Neural cell (in vitro differentiated cells): Measurements from ENCODE around the gene SEMA7A. TPM values are rescaled to one million over a fixed set of nuclear protein-coding genes. Genes with fewer than 3 reads are reported as not detected.

Experiments used
- H2AFZ ChIP-seq: fragments of 200-600, 300-800 bp; sonication (generic), shearing (Covaris generic); 2 replicates; pipeline ENCODE4 v1.6.0; 2014; ENCODE audit warnings: low read depth, mild to moderate bottlenecking, antibody characterized with exemption, low read length, moderate library complexity
- H3F3A ChIP-seq: fragments of 200-600 bp; shearing (Covaris generic); 2 replicates; pipeline ENCODE4 v1.6.1; 2016; ENCODE audit warnings: mild to moderate bottlenecking, moderate library complexity, mixed read lengths, antibody characterized with exemption, low read length; ENCODE audit not compliant: insufficient read depth, poor library complexity, severe bottlenecking
- H3K27ac ChIP-seq: fragments of 200-600, 300-800 bp; sonication (generic), shearing (Covaris generic); 2 replicates; pipeline ENCODE4 v1.5.1; 2014; ENCODE audit warnings: mild to moderate bottlenecking, low read length, moderate library complexity
- H3K27me3 ChIP-seq: fragments of 300-800, 200-600 bp; sonication (generic), shearing (Covaris generic); 2 replicates; pipeline ENCODE4 v1.6.0; 2014; ENCODE audit warnings: mild to moderate bottlenecking, low read depth, low read length, moderate library complexity; ENCODE audit not compliant: insufficient read depth
- H3K36me3 ChIP-seq: fragments of 300-800, 200-600 bp; sonication (generic), shearing (Covaris generic); 2 replicates; pipeline ENCODE4 v1.5.1; 2014; ENCODE audit warnings: mild to moderate bottlenecking, antibody characterized with exemption, low read length, moderate library complexity; ENCODE audit not compliant: insufficient read depth
- H3K4me2 ChIP-seq: fragments of 300-800, 200-600 bp; sonication (generic), shearing (Covaris generic); 2 replicates; pipeline ENCODE4 v1.6.0; 2014; ENCODE audit warnings: mild to moderate bottlenecking, low read length
- H3K4me3 ChIP-seq: fragments of 300-800, 200-600 bp; sonication (generic), shearing (Covaris generic); 2 replicates; pipeline ENCODE4 v1.5.1; 2014; ENCODE audit warnings: mild to moderate bottlenecking, low read length, moderate library complexity
- H3K79me2 ChIP-seq: fragments of 200-600 bp; shearing (Covaris generic); replicated peaks from 2 replicates; pipeline ENCODE4 v1.6.0; 2014; ENCODE audit warnings: mild to moderate bottlenecking, low read length, moderate library complexity; ENCODE audit not compliant: insufficient read depth
- H3K9ac ChIP-seq: fragments of 300-800, 200-600 bp; sonication (generic), shearing (Covaris generic); 2 replicates; pipeline ENCODE4 v1.6.1; 2016; ENCODE audit warnings: mild to moderate bottlenecking, low read length, mixed read lengths
- H3K9me2 ChIP-seq: fragments of 200-600 bp; shearing (Covaris generic); 2 replicates; pipeline ENCODE4 v1.6.1; 2016; ENCODE audit warnings: mild to moderate bottlenecking, low read length, mixed read lengths; ENCODE audit not compliant: insufficient read depth
- H3K9me3 ChIP-seq: fragments of 200-600, 300-800 bp; sonication (generic), shearing (Covaris generic); 2 replicates; pipeline ENCODE4 v1.6.1; 2016; ENCODE audit warnings: mild to moderate bottlenecking, mixed run types, low read length, moderate library complexity, mixed read lengths
- H4K20me1 ChIP-seq: fragments of 200-600 bp; shearing (Covaris generic); 2 replicates; pipeline ENCODE4 v1.6.1; 2016; ENCODE audit warnings: mild to moderate bottlenecking, mixed run types; ENCODE audit not compliant: insufficient read depth
- EP300 ChIP-seq: fragments of 450-650 bp; conservative IDR thresholded peaks from 2 replicates; pipeline ENCODE4 v1.6.1; 2014; ENCODE audit warnings: antibody characterized with exemption, mild to moderate bottlenecking, moderate library complexity; ENCODE audit not compliant: poor library complexity, severe bottlenecking
- EZH2 ChIP-seq: fragments of 200-600, 300-800 bp; shearing (Covaris generic), sonication (generic); IDR thresholded peaks from 2 replicates; pipeline ENCODE4 v1.6.1; 2014; ENCODE audit warnings: antibody characterized with exemption, low read length, borderline replicate concordance, mild to moderate bottlenecking; ENCODE audit not compliant: insufficient read depth, poor library complexity, severe bottlenecking
- MXI1 ChIP-seq: fragments of 450-650 bp; conservative IDR thresholded peaks from 2 replicates; pipeline ENCODE4 v1.6.1; 2014; ENCODE audit warnings: antibody characterized with exemption, mild to moderate bottlenecking; ENCODE audit not compliant: poor library complexity, severe bottlenecking
- POLR2AphosphoS5 ChIP-seq: IDR thresholded peaks from 2 replicates; pipeline ENCODE4 v1.6.1; 2012
- RAD21 ChIP-seq: fragments of 450-650 bp; conservative IDR thresholded peaks from 2 replicates; pipeline ENCODE4 v1.6.1; 2014; ENCODE audit warnings: antibody characterized with exemption, mild to moderate bottlenecking, moderate library complexity
- SMC3 ChIP-seq: fragments of 450-650 bp; conservative IDR thresholded peaks from 2 replicates; pipeline ENCODE4 v1.6.1; 2014; ENCODE audit warnings: antibody characterized with exemption, mild to moderate bottlenecking, moderate library complexity; ENCODE audit not compliant: poor library complexity
- TAF1 ChIP-seq: IDR thresholded peaks from 2 replicates; pipeline ENCODE4 v1.6.1; 2012; ENCODE audit warnings: low read depth
- polyA plus RNA-seq: library from polyadenylated mRNA; depleted of rRNA; stranded (reverse); fragments of >200 nt; gene quantifications from 2 replicates; pipeline ENCODE4 v1.2.3, GENCODE V29; 2014
- TF ChIP-seq, protein P1 (sequence below): fragments of 450-650 bp; IDR thresholded peaks from 2 replicates; pipeline ENCODE4 v1.5.1; 2014; ENCODE audit warnings: antibody characterized with exemption, mild to moderate bottlenecking, moderate library complexity; ENCODE audit not compliant: poor library complexity, severe bottlenecking
- TF ChIP-seq, protein P2 (sequence below): IDR thresholded peaks from 2 replicates; pipeline ENCODE4 v1.6.1; 2012; ENCODE audit warnings: borderline replicate concordance

Gene SEMA7A
- polyA plus RNA-seq, 1 donor from 2014 or later: 28.8 TPM

GRCh38 chr15:74422652-74423430, 10.9 kb downstream of the SEMA7A start:
- H3K27ac ChIP-seq: no peak overlapping the region
- no peaks in the 10 kb centered on the region for H3K9me3 ChIP-seq
- no peaks in the 10 kb centered on the region for H3K36me3 ChIP-seq
- TF ChIP-seq MXI1: no peak
- TF ChIP-seq TAF1: no peak
- TF ChIP-seq EZH2: no peak
- TF ChIP-seq, protein P1, sequence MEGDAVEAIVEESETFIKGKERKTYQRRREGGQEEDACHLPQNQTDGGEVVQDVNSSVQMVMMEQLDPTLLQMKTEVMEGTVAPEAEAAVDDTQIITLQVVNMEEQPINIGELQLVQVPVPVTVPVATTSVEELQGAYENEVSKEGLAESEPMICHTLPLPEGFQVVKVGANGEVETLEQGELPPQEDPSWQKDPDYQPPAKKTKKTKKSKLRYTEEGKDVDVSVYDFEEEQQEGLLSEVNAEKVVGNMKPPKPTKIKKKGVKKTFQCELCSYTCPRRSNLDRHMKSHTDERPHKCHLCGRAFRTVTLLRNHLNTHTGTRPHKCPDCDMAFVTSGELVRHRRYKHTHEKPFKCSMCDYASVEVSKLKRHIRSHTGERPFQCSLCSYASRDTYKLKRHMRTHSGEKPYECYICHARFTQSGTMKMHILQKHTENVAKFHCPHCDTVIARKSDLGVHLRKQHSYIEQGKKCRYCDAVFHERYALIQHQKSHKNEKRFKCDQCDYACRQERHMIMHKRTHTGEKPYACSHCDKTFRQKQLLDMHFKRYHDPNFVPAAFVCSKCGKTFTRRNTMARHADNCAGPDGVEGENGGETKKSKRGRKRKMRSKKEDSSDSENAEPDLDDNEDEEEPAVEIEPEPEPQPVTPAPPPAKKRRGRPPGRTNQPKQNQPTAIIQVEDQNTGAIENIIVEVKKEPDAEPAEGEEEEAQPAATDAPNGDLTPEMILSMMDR: no peak
- TF ChIP-seq, protein P2, sequence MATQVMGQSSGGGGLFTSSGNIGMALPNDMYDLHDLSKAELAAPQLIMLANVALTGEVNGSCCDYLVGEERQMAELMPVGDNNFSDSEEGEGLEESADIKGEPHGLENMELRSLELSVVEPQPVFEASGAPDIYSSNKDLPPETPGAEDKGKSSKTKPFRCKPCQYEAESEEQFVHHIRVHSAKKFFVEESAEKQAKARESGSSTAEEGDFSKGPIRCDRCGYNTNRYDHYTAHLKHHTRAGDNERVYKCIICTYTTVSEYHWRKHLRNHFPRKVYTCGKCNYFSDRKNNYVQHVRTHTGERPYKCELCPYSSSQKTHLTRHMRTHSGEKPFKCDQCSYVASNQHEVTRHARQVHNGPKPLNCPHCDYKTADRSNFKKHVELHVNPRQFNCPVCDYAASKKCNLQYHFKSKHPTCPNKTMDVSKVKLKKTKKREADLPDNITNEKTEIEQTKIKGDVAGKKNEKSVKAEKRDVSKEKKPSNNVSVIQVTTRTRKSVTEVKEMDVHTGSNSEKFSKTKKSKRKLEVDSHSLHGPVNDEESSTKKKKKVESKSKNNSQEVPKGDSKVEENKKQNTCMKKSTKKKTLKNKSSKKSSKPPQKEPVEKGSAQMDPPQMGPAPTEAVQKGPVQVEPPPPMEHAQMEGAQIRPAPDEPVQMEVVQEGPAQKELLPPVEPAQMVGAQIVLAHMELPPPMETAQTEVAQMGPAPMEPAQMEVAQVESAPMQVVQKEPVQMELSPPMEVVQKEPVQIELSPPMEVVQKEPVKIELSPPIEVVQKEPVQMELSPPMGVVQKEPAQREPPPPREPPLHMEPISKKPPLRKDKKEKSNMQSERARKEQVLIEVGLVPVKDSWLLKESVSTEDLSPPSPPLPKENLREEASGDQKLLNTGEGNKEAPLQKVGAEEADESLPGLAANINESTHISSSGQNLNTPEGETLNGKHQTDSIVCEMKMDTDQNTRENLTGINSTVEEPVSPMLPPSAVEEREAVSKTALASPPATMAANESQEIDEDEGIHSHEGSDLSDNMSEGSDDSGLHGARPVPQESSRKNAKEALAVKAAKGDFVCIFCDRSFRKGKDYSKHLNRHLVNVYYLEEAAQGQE: no peak
- TF ChIP-seq POLR2AphosphoS5: no peak
- TF ChIP-seq EP300: no peak
- no peak for TF ChIP-seq RAD21
- no peak for TF ChIP-seq SMC3
- no peaks in the 10 kb centered on the region for H3K9me2 ChIP-seq
- no peak overlapping the region for H3K4me3 ChIP-seq
- no peaks in the 10 kb centered on the region for H3F3A ChIP-seq
- H3K27me3 ChIP-seq: no peaks in the 10 kb centered on the region
- H2AFZ ChIP-seq: no peak overlapping the region
- no peak overlapping the region for H3K4me2 ChIP-seq
- no peaks in the 10 kb centered on the region for H4K20me1 ChIP-seq
- no peak overlapping the region for H3K9ac ChIP-seq
- no peaks in the 10 kb centered on the region for H3K79me2 ChIP-seq

GRCh38 chr15:74422265-74422651, 11.5 kb downstream of the SEMA7A start:
- Histone ChIP-seq H3K36me3 (no peaks in the 10 kb centered on the region), H2AFZ (no peak overlapping the region), H3K9me2 (no peaks in the 10 kb centered on the region), H3K9ac (no peak overlapping the region), H3K27me3 (no peaks in the 10 kb centered on the region), H3K4me2 (no peak overlapping the region), H3K9me3 (no peaks in the 10 kb centered on the region), H3K79me2 (no peaks in the 10 kb centered on the region), H4K20me1 (no peaks in the 10 kb centered on the region), H3K27ac (no peak overlapping the region), H3F3A (no peaks in the 10 kb centered on the region), H3K4me3 (no peak overlapping the region)
- TF ChIP-seq, protein P2: no peak
- TF ChIP-seq RAD21 (no peak), EZH2 (no peak)
